ENCODE data around the gene NUP62CL. TPM values are rescaled to one million over a fixed set of nuclear protein-coding genes. Genes with fewer than 3 reads are reported as not detected.
"Not testable (repeated sequence)": the region's sequence is repeated elsewhere in the genome, so short reads cannot be mapped to it uniquely, and the experiment has no call there.

Gene NUP62CL, protein sequence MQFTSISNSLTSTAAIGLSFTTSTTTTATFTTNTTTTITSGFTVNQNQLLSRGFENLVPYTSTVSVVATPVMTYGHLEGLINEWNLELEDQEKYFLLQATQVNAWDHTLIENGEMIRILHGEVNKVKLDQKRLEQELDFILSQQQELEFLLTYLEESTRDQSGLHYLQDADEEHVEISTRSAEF
- polyA plus RNA-seq (ENCODE audit: insufficient read length in 4 of 4): 10 to 100 TPM; 11.5 to 12.4 (median 11.7) TPM

DNA sequence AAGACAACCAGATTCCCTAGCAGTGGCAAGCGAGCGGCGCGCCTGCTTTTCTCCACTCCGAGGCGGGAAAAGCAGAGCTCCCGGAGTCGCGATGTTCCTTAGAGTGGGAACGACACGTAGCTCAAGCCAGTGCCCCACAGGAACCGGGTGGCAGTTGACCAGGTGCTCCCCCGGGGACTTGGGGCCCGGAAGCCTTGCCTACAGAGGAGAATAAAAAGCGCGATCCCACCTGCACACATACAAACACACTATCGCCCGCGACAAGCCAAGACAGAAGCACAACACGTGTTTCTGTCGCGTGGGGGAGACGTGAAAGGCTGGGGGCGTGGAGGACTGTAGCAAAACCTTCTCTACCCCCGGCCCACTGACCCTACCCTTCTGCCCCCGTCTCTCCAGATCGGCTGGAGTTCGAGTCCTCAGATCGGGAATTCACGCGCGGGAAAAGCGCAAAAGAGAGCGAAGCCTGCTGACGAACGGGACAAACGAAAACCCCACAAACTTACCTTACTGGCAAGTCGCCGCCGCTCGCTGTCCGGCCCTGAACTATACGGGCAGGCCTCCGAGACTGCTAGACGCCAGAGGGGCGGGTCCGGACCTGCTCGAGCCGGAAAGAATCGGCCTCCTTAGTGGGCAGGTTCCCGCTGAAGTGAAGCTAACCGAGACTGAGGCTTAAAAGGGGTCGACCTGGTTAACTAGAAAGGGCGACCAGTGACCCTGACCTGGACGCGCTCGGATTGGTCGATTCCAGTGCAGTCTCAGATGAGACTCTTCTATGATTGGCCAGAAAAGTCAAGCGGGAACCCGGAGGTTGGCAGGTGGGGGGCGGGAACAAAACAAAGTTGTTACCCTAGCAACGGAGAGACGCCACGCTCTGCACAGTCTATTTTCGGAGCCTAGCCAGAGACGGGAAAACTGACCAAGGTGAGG is at the start of gene NUP62CL, which contains the start of gene DNAAF6:
NUP62CL (minus strand) TSS at position 664 of the 927 bp plus-strand sequence. CDS start 31,287 bp downstream, outside the sequence.
DNAAF6 (plus strand) TSS at position 842 of the 927 bp plus-strand sequence. CDS start 6,265 bp downstream, outside the sequence.
- peak; percentile 41 to 56 (median 42) for DNase-seq (ENCODE audit: low read depth in 4 of 4, low spot score in 2 of 4)

- no peak for DNase-seq (ENCODE audit: low read depth in 4 of 4, low spot score in 2 of 4)
Observed at GRCh38 chrX:107228486-107228819, 22.2 kb upstream of the NUP62CL start.

DNA sequence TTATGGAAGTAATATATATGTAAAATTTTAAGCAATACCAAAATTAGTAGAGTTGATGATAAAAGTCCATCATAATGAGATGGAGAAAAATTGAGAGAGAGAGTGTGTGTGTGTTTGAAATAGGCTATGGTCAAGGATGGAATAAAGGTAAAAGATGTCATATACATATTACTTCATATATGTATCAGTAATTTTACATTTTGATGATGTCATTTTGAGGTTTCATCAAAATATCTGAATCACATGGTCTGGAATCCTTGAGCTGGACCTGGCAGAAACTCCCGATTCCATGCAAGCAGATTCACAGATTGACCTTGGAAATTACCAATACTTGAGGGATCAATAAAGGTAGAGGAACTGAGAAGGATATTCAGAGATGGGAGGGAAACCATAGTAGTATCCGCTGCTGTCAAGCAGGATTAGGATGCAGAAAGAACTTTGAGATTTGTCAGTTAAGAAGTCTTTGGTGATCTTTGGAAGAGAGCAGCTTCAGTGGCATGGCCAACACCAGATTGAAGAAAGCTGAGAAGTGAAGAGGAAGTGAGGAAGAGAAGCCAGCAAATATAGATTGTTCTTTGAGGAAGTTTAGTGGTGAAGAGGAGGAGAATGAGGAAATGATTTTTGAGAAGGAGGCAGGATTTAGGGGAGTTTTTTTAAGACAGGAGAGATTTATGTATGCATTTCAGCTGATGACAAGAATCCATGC is 21.7 kb upstream of the NUP62CL start:
- no peak for DNase-seq (ENCODE audit: low read depth in 4 of 4, low spot score in 2 of 4)

DNA sequence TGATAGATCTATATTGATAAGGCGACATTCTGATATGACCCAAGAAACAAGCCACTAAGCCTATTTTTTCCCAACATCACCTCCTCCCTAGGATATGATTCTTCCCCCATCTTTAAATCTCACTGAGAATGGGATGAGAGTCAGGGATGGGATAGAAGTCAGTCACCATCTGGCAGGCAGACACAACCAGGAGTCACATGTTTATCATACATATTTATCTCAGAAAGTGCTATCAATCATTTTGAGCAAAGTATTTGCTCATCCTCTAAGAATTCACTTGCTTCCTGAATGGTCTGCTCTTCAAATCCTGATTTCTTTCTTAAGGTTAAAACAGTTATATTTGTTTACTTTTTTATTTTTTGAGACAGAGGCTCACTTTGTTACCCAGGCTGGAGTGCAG is 20.5 kb upstream of the NUP62CL start:
- DNase-seq (ENCODE audit: low read depth in 4 of 4, low spot score in 2 of 4): no peak

GRCh38 chrX:107213477-107213876 is 7.2 kb upstream of the NUP62CL start:
- no peak for DNase-seq (ENCODE audit: low read depth in 4 of 4, low spot score in 2 of 4)

- DNase-seq (ENCODE audit: low read depth in 4 of 4, low spot score in 2 of 4): no peak
Observed at GRCh38 chrX:107207943-107208342, 1.7 kb upstream of the NUP62CL start.

- no peak for DNase-seq (ENCODE audit: low read depth in 4 of 4, low spot score in 2 of 4)
Observed at GRCh38 chrX:107207089-107207488, 856 bp upstream of the NUP62CL start.

DNA sequence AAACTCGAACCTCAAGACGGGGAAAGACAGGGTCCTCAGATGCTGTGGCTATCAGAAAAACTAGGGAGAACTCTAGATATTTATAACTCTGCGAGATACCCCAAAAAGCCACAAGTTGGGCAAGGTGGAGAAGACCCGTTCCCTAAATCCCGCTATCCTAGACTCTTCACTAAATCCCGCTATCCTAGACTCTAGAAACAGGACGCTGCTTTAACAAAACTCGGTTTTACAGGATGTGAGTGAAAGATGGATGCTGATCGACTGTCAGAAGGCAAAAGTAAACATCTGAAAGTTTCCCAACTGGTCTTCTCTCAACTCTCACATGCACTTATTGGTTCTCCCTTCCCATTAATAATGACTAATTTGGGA is 448 bp upstream of the NUP62CL start:
- no peak for DNase-seq (ENCODE audit: low read depth in 4 of 4, low spot score in 2 of 4)

DNA sequence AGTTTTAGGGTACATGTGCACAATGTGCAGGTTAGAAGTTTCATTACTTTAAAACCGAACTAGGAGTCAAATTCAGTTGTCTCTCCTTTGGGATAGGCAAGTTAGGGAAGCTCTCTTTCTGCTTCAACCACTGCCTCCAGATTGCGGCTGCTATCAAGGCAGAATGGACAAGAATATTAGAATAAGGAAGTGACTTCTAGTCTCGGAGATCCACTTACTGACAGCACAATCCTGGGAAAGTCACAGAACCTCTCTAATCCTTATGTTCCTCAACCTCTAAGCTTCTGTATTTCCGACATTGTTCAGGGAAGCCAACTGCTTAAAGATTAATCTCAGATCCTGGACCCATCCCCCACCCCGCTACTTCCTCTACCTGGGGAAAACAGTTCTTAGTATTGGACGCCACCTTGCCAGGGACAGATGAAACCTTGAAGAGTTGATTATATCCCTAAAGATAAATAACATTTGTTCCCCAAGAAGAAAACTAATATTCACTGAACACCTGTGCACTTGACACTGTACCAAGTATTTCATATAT is 2.1 kb downstream of the NUP62CL start:
- no peak for DNase-seq (ENCODE audit: low read depth in 4 of 4, low spot score in 2 of 4)

- no peak for DNase-seq (ENCODE audit: low read depth in 4 of 4, low spot score in 2 of 4)
Observed at GRCh38 chrX:107199491-107199890, 6.7 kb downstream of the NUP62CL start.

DNA sequence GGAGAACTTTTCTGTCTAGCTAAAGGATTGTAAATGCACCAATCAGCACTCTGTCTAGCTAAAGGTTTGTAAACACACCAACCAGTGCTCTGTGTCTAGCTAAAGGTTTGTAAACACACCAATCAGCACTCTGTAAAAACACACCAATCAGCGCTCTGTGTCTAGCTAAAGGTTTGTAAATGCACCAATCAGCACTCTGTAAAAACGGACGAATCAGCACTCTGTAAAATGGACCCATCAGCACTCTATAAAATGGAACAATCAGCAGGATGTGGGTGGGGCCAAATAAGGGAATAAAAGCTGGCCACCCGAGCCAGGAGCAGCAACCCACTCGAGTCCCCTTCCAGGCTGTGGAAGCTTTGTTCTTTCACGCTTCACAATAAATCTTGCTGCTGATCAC is 8.2 kb downstream of the NUP62CL start:
- DNase-seq (ENCODE audit: low read depth in 4 of 4, low spot score in 2 of 4): not testable (repeated sequence)

- no peak for DNase-seq (ENCODE audit: low read depth in 4 of 4, low spot score in 2 of 4)
Observed at GRCh38 chrX:107197319-107197718, 8.9 kb downstream of the NUP62CL start.

GRCh38 chrX:107171369-107172102 is 34.7 kb downstream of the NUP62CL start:
- DNase-seq (ENCODE audit: low read depth in 4 of 4, low spot score in 2 of 4): no peak

- DNase-seq (ENCODE audit: low read depth in 4 of 4, low spot score in 2 of 4): no peak
Observed at GRCh38 chrX:107168712-107169111, 37.5 kb downstream of the NUP62CL start.

DNA sequence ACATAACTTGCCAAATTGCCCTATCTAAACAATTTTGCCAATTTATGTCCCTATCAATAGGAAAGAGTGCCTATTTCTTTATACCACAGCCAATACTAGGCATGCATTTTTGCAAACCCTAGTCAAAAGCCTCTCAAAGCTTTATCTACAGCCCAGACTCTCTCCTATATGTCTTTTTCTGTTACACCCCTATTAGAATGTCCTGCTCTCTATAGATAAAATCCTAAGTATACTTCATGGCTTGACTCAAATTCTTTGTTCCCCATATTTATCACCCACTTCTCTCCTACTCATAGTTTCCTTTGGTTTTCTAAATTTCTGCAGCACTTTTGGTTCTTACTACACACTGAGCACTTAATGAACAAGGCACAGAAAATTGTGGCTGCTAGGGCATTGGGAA is 38.0 kb downstream of the NUP62CL start:
- DNase-seq (ENCODE audit: low read depth in 4 of 4, low spot score in 2 of 4): no peak

GRCh38 chrX:107167163-107167921 is 38.9 kb downstream of the NUP62CL start:
- no peak for DNase-seq (ENCODE audit: low read depth in 4 of 4, low spot score in 2 of 4)

DNA sequence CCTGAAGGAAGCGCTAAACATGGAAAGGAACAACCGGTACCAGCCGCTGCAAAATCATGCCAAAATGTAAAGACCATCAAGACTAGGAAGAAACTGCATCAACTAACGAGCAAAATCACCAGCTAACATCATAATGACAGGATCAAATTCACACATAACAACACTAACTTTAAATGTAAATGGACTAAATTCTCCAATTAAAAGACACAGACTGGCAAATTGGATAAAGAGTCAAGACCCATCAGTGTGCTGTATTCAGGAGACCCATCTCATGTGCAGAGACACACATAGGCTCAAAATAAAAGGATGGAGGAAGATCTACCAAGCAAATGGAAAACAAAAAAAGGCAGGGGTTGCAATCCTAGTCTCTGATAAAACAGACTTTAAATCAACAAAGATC is 48.6 kb downstream of the NUP62CL start:
- not testable (repeated sequence) for DNase-seq (ENCODE audit: low read depth in 4 of 4, low spot score in 2 of 4)

- not testable (repeated sequence) for DNase-seq (ENCODE audit: low read depth in 4 of 4, low spot score in 2 of 4)
Observed at GRCh38 chrX:107155621-107156430, 50.4 kb downstream of the NUP62CL start.

All from left renal cortex interstitium (tissue), 4 donors.